T follicular helper cell (primary cell): ENCODE measurements around the gene C2orf49.

Experiments
- DNase-seq: peaks from one replicate; pipeline ENCODE4 v3.0.0-alpha.2; 2020; ENCODE audit warnings: low read depth

Gene C2orf49

DNA sequence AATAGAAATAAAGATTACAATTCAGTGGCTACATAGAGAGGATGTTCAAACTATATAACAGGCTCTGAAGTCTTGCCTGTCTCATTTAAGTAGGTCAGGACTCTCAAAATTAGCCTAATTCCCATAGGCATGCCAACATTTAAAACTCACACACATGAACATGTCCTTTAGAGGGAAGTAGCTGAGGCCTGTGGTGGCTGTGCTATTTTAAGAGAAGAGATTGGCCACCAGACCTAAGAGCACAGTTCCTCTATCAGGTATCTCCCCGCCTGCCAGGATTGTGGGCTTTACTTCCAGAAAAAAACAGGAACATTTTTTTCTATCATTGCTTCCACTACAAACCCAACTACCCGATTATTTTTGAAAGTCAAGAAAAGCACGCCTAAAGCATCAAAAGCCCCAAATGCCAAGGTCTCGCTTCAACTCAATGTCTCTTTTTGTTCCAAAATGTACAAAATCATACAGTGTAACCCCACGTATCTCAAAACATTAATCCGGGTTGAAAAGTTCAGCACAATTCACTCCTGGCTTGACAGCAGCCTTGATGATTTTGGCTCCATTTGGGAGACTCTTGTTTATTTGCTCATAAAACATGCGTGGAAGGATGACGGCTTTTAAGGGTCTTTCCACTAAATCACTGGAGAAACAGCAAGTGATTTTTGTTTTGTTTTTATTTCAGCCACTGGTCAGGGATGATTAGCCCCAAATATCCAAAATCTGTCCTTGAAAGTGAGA, 46.3 kb downstream of the C2orf49 start:
- no peak for DNase-seq

DNA sequence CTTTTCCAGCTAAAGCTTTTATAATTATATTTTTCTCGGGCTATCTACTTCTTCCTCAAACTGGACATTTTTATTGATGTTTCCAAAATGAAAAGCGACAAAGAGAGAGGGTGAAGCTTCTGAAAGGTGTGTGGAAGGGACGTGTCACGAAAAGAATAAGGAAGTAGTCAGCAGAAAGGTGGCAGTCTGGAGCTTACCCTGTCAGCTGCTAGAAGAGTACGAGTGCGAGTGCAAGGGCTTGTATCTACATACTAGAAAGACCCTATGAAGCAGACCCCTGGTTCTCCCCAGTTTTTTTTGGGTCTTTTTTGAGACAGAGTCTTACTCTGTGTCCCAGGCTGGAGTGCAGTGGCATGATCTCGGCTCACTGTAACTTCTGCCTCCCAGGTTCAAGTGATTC, 46.9 kb downstream of the C2orf49 start:
- DNase-seq, result no peak

DNA sequence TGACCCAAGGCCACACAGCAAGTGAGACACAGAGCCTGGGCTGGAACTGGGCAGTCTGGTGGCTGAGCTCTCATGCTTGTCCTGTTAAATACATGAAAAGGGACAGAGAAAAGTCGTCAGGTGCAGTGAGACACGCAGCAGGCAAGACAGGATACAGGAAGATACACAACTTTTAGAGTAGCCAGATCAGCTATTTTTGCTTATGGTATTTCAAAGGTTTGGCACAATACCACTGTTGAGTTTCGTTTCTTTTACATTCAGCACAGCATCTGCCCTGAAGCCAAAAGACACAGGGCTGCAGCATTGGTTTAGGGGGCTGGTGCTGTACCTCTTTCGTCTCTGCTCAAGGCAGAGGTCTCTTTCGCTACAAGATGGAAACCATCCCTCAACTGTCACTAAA, 47.5 kb downstream of the C2orf49 start:
- no peak for DNase-seq

DNA sequence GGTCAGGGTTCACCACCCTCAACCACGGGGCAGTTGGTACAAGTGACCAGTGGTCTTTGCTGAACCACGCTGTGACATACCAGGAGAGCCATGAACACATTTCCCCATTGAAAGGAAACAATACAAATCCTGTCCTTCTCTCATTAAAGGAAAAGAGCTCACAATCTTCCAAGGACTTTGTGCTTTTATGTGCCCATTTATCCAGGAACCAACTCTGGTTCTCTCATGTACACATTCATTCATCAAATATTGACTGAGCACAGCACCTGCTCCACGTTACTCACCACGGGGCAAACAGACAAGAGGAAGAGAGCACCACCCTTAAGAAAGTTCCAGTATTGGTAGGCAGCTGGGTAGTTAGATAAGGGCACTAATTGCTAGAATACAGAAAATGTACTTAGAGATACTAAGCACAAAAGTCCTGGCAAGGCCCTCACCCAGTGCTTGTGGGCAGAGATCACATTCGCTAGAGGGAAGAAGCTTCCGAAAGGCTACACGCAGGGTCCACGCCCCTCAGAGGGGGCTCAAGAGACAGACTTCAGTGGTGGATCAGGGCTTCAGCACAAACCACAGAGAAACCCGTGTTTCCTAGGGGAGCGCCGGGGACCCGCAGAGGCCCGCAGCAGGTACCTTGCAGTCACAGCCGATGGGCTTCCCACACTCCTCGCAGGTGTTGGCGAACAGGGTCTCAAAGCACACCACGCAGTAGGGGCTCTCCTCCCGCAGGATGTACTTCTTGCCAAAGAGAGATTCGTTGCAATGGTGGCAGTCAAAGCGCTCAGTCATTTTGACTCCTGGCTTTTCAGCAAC, 48.6 kb downstream of the C2orf49 start:
- no peak for DNase-seq

DNA sequence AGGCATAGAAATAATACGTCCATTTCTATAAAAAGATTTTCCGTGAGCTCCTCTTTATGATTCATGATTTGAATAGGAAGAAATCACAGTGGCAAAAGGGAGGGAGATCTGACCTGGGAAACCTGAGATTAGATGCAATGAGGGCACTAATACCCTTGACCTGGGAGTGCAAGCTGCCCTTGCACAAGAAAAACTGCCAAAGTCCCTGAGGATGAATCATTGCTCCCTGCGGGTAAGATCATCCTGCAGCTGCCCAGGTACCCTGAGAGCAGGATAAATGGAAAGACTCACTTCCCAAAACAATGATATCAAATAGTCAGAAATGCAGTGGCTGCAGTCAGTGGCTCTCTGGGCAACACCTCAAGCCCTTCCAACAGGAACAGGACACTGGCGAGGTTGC, 49.9 kb downstream of the C2orf49 start:
- no peak for DNase-seq

DNA sequence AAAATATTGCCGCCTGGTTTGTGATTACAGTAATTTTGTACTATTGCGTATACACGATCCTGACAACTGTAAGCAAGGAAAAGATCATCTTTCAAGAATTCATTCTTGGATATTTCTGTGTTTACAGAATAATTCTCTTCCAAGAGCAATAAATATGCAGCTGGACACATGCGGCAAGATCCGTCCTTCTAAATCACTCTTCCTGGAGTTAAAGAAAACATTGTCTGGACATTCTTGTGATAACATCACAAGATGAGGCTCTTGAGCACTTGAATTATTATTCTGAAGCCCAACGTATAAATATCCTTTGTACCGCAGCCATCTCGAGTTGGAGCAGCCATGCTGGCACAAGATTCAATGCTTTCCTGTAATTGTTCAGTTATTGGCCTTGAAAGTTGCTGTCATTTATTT, 51.6 kb downstream of the C2orf49 start:
- DNase-seq, result no peak

DNA sequence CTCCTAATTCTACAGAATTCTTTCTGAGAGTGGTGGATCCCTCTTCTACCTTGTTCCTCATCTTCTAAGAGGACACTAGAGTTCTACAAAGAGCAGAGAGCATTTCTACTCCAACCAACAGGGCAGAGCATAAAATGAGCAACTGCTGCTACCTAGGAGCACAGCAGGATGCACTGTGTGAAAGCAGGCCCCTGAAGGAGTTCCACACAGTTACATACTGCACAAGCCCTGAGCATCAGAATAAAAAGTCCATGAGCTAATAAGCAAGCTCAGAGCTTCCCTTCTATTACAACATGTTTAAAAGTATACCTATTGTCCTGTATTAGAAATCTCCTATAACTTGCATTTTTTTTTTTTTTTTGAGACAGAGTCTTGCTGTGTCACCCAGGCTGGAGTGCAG, 53.1 kb downstream of the C2orf49 start:
- no peak for DNase-seq

DNA sequence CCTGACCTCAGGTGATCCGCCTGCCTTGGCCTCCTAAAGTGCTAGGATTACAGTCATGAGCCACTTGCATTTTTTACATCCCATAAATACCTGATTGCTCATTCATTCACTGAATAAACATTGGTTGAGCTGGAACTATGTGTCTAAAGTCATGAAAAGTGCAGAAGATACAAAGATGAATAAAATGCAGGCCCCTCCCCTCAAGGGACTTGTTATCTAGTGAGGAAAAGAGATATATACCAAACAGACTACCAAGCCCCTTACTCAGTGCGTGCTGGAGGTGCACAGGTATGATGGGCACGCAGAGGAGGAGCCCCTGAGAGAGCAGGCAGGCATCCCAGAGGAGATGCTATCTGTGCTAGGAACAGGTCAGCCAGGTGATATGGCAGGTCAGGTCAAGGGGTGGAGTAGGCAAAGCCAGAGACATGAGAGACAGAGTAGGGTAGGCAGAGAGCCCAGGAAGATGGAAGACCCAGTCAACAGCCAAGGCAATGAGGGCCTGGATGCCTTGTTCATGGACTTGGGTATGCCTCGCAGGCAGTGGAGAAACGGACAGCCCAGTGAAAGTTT, 53.8 kb downstream of the C2orf49 start:
- no peak for DNase-seq

DNA sequence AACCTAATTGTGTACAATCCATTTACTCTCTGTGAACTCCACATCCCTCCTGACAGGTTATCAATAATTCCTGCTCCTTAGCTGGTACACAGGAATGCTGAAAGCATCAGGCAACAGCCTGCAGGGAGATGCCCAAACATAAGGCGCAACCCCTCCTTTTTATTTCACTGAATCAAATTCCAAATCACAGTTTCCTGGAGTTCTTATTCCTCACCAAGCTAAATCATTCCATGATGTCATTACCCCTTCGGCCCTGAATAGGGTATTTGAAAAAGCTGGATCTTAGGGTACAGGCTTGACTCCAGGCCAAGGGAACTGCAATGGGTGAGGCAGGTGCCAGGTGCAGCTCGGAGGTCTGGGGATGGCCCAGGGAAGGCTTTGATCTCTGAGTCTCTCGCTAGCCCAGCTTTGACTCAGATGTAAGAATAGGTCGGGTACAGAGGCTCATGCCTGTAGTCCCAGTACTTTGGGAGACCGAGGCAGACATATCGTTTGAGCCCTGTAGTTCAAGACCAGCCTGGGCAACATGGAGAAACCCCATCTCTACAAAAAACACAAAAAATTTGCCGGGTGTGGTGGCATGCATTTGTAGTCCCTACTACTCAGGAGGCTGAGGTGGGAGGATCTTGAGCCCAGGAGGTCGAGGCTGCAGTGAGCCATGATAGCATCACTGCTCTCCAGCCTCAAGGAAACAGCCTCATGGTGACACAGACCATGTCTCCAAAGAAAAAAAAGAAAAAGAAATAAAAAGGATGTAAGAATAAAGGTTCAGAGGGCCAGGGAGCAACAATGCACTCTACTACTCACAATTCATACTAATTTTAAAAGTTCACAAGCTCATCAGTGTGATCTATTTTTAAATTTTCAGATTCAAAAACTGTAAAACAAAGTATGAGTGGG, 54.7 kb downstream of the C2orf49 start:
- DNase-seq, result no peak

DNA sequence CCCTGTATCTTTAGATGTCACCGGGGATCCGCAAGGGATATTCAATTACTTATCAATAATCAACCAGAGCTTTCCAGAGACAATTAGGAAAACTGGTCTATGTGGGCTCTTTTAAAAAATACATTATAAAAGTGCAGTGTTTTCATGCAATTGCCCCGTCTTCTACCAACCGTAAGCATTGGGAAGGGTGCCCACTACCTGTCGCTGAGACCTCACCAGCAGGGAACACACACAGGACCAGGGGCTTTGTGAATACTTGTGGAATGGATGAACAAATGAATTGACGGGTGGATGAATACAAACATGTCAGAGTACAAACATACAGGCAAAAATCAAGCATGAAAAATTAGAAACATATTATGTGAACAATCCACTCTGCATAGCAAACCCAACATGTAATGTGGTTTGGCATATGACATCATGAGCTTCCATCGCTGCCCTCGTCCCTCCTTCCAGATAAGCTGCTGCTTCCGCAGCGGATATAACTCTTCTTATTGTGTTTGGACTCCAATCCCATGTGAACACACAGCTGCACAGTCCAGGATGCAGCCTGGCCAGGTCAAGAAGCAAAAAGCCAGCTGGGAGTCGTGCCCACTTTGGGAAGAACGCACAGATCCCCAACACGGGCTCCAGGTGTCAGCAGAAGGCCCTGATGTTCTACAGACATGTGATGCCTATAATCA, 56.2 kb downstream of the C2orf49 start:
- DNase-seq, result no peak

DNA sequence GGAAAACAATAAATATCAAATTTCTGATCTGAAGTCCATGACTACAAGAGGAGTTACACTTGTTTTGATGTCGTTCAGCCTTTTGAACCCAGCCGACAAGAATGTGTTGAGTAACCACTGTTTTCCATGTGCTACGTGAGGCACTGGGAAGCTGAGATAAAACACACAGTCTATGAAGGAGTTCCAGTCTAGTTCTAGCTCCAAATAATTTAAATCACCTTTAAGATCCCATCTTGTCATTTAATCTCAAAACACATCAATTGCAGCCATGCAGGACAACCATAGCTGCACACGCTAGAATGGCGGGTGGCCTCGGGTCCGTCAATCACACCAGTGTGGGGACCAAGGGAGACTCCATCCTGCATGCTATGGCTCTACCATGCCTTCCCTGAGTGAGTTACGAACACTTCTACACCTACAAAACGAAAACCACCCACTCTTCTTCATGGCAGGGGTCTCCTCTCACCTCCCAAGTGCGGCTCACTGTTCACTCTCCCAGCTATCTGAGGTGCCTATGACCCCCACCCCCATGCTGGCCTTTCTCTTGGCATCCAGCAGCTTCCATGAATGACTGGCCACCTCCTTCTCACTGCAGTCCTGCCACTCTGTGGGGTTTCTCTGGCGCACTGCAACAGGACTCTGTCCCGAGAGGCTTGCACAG, 57.7 kb downstream of the C2orf49 start:
- DNase-seq, result no peak

DNA sequence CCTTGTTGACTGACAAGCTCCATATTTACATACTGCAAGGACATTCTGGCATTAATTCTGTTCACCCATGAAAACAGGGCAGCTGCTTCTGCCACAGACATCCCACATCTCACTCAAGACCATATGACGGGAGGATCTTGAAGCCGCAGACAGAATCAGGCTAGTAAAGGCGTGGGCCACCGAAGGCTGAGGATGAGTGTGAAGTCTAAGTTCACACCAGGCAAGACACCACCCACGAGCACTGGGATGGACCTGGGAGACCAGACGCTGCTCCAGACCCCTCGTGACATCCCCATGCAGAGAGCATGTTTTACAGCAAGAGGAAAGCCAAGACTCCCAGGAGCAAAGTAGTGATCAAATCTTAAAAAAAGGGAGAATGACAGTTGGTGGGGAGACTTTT, 58.4 kb downstream of the C2orf49 start:
- no peak for DNase-seq

DNA sequence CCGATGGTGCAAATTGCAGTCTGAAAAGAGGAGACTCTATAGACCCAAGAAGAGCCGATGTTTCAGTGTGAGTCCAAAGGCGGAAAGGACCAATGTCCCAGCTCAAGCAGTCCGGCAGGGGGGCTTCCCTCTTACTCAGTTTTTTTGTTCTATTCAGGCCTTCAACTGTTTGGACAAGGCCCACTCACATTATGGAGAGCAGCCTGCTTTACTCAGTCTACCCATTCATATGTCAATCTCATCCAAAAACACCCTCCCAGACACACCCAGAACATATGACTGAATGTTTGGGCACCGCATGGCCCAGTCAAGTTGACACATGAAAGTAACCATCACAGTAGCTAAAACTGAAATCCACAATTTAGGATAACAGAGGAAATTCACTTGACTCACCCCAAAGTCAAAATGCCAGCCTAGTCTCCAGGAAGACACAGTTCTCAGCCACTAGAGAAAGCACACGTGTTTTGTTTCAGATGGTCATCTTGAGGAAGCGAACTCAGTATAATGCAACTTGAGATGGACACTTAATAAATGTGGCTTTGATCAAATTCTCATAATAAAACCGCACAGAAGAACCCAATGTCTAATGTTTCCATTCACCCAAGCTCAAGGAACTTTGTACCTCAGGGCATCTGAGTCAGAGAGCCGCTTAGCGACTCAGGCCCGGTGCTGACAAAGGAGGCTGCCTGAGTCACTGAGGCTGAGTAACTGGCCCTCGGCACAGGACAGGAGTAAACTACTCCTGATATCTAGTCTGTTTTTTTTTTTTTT, 59.1 kb downstream of the C2orf49 start:
- no peak for DNase-seq

DNA sequence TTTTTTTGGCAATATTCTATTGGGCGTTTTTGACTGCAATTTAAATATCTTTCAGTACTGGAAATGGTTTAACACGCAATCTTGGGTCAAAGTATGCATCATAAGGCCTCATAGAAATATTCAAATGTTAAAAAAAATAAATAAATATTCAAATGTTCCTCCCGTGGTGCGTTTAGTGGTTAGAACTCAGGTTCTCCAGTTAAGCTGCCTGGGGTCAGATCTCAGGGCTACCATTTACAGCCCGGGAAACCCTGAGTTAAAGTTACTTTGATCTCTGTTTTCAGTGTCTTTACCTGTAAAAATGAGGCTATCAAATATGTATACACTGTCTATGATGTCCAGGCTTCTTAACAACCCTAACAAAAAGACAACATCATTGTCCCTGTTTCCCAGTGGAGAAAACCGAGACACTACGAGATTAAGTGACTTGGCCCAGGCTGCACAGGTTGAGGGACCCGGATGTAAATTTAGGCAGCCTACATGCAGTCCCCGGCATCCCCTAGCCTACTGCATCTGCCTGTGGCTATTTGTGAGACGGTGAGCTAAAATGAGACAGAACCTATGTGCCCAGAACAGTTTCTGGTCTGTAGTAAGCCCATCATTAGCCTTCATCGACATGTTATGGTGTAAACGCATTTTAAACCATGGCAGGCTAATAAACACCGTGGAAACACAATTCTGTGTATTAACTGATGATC, 59.8 kb downstream of the C2orf49 start:
- DNase-seq, result no peak

DNA sequence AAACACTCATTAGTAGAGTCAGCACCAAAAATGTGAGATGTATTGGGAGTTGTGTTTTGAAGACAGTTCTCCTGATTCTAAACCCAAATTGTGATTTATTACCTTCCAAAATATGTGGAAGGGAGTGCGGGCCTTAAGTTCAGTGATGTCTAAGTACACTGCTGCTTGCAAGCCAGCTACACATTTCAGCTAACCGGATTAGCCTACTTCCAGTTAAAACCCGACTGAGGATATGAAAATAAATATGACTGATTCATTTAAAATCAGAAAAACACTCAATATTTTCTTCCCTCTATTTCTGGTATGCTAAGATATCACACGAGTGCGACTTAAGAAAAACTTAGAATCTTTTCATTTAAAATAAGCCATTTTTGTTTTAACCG, 60.6 kb downstream of the C2orf49 start:
- DNase-seq, result no peak

DNA sequence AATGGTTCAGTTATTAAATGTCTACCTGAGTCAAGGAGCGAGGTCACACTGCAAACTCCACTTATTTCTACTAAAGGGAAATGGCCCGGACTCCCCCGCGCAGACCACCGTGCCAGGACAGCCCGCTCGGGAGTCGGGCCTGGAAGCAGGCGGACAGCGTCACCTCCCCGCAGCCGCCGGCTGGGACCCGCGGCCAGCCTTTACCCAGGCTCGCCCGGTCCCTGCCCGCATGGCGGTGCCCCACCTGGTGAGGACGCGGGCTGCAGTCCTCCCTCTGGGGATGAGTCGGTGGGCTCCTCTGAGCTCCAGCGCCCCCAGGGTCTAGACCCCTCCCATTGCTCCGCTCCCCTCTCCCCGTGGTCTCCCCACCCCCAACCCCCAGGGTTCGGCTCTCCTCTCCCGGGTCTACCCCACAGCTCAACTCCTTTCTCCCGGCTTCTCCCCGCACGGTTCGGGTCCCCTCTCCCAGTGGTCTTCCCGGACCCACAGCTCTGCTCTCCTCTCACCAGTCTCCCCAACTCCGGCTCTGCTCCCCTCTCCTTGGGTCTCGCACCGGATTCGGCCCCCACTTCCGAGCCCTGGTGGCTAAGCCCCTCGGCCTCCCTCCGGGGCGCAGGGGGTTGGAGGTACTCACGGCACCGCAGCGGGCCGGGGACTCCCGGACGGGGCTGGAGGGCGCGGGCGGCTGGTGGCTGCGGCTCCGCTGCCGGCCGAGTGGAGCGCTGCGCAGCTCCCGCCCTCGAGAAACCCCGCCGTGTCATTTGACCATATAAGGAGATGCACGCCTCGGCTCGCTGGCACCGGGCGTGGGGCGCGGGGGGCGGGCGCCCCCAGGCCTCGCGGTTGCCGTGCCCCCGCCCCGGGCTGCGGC, 61.2 kb downstream of the C2orf49 start, which contains the start of gene FHL2:
TSS of gene FHL2 (minus strand) at position 716 of the 871 bp plus-strand sequence. CDS start 12,535 bp downstream, outside the sequence.
- DNase-seq, result peak; percentile 49
